Amniotic epithelial cell (primary cell): ENCODE data around the gene IGFBP2.
"Not testable (repeated sequence)": the region's sequence is repeated elsewhere in the genome, so short reads cannot be mapped to it uniquely, and the experiment has no call there.

ENCODE experiments used
- DNase-seq: peaks from one replicate; pipeline ENCODE4 v3.0.0-alpha.2; 2010; ENCODE audit warnings: low read depth

Gene IGFBP2

DNA sequence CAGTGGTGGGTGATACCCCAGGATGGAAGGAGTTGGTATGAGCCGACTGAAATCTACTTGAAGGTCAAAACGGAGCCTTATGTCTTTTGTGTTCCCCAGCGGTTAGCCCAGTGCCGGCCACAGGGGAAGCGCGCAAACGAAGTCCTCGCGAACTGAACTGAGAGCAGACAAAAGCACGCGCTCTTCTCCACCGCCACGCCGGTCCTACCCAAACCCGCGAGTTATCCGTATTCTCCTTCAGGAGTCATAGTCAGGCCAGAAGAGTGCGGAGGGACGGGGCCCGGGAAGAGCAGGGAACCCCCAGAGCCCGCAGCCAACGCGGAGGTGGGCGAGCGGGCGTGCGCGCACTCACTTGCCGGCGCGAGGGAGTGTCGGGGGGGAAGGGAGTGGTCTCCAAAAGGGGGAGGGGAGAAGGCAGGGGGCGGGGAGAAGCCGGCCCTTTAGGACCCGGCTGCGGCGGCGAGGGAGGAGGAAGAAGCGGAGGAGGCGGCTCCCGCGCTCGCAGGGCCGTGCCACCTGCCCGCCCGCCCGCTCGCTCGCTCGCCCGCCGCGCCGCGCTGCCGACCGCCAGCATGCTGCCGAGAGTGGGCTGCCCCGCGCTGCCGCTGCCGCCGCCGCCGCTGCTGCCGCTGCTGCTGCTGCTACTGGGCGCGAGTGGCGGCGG, at the start of gene IGFBP2:
IGFBP2 (plus strand) TSS at position 469 of the 664 bp plus-strand sequence; CDS start at position 573, 104 bp downstream.
- peak; percentile 51 for DNase-seq

- DNase-seq, result no peak
These were observed 49.6 kb upstream of the IGFBP2 start for GRCh38 chr2:216583606-216584005.

DNA sequence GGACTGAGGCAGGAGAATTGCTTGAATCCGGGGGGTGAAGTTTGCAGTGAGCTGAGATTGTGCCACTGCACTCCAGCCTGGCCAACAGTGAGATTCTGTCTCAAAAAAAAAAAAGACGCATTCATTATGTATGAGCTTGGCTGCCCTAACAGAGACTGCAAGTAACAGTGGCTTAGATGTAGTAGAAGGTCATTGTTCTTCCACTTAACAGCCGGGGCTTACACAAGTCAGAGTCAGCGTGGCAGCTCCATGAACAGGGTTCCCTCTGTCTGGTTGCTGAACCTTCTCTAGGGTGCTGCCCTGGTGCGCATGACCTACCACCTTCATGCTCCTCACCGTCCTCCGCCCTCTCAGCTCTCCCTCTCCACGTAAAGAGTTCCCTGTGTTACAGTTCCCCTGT, 49.1 kb upstream of the IGFBP2 start:
- DNase-seq, result no peak

- no peak for DNase-seq
These were observed 47.8 kb upstream of the IGFBP2 start for GRCh38 chr2:216585441-216585840.

DNA sequence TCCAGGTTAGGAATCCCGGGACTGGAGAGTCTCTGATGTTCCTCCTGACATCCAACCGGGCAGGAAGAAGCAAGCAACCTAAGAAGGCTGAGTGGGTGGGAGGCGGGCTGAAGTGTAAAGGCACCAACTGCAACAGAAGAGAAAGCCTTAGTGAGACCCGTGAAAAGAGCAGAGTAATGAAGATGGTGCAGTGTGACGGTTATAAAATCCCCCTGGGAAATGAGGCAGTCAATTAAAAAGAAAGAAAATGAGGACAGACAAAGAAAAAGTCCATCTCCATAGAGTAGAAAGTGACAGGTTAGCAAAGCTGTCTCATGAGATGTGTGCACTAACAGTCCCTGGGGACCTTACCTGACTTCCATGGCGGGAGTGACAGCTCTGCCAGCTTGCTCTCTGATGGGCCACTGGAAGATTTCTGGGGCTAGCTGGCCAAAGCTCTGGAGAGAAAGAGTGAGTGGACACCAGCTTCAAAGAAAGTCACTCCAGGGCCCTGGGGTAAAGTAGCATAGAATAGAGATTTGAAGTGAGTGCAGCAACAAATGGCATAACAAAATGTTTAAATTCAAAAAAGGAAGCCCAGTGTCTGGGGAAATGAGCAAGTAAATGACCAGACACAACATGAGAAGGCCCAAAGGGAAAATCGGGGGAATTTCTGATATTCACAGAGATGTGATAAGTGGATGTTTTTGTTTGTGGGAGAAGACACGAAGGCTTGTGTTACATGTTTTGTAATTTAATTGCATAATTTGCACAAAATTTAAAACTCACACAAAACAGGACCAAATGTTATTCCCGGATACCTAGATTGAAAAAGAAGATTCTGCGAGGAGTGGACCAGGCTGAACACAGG, 44.1 kb upstream of the IGFBP2 start:
- DNase-seq, result no peak

GRCh38 chr2:216589791-216590190, 43.4 kb upstream of the IGFBP2 start:
- peak; percentile 10 for DNase-seq

GRCh38 chr2:216590780-216591179, 42.4 kb upstream of the IGFBP2 start:
- DNase-seq, result peak; percentile 41

- DNase-seq, result no peak
These were observed 41.7 kb upstream of the IGFBP2 start for GRCh38 chr2:216591480-216591879.

DNA sequence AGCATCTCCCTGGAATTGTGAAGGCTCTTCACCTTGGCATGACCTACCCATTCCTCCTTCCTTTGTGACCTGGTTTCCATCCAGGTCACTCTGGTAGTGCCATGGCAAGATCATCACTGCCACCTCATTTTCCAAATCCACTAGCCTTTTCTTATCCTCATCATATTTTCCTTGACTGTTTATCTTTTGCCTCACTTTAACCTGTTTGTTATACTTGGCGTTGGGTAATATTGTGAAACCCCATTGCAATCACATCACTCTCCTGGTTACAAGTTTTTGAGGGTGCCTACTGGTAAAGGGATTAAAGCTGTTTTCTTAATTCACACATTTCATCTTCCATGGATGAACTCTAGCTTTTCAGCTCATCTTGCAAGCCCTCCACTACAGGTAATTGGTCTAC, 39.1 kb upstream of the IGFBP2 start:
- peak; percentile 43 for DNase-seq

DNA sequence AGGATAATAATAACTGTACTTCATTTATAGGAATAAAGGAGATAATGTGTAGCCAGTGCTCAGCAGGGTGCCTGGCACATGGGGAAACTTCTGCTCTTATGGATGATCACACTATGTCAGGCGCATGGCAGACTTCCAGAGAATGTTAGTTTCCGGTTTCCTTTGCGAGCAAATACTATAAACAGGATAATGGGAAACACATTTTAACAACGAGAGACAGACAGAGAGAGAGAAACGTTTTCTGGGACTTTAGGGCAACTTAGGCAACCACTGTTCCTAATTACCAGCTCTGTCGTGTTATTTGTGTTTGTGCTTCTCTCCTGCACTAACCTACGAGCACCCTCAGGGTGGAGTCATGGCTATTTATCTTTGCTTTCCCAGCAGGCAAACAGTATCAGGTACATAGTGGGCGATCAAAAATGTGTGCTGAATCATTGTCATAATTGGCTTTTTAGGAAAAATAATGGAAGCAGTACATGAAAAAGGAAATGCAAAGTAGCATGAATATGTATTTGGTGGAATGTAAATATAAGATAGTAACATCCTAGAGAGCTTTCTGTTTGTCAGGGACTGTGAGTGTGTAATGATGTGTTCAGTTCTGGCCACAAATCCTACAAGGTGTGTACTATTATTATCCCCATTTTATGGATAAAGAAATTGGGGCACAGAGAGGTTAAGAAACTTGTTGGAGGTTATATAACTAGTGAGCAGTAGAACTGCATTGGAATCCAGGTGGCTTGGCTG, 36.8 kb upstream of the IGFBP2 start:
- peak; percentile 66 for DNase-seq

DNA sequence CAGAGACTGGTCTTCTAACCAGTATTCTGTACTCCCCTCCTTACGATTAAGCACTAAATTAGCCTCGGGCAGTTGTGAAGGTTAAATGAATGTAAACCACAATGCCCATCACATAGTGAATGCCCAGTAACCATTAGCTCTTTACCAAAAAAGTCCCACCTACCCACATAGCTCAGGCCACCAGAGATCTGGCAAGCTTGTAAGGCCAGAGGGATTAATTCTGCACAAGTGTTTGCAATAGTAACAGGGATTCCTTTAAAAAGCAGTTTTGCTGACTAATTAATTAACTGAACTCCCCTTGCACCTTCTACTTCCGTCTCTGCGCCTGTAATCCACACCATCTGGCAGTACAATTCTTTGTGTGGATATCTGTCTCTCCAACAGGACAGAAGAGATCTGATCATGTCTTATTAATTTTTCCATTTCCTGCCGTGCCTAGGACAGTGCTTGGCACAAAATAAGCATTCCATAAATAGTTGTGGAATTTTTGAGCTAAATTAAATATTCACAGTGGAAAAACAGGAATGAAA, 36.2 kb upstream of the IGFBP2 start:
- DNase-seq, result no peak

- not testable (repeated sequence) for DNase-seq
These were observed 35.4 kb upstream of the IGFBP2 start for GRCh38 chr2:216597825-216598224.

GRCh38 chr2:216601632-216602409, 31.4 kb upstream of the IGFBP2 start:
- no peak for DNase-seq

GRCh38 chr2:216603010-216603883, 30.0 kb upstream of the IGFBP2 start:
- DNase-seq, result peak; percentile 14

- peak; percentile 23 for DNase-seq
These were observed 29.4 kb upstream of the IGFBP2 start for GRCh38 chr2:216603884-216604245.

DNA sequence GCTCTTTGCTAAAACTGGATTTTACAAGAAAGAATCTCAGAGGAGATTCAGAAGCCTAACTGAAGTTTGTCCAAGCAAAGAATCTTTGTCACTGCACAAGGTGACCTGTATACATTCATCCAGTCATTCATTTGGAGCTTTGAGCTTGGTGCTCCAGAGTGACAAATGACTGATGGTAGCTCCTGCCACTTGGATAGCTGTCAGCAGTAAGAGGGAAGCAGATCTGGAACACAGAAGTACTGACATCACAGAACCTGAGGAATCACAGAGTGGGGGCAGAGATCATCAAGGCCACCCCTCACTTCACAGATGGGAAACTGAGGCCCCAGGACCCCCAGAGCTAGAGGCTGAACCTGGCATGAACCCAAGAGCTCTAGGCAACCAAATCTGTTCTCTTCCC, 28.8 kb upstream of the IGFBP2 start:
- no peak for DNase-seq

GRCh38 chr2:216606551-216607276, 26.5 kb upstream of the IGFBP2 start:
- DNase-seq, result no peak

- DNase-seq, result no peak
These were observed 26.0 kb upstream of the IGFBP2 start for GRCh38 chr2:216607277-216607560.

DNA sequence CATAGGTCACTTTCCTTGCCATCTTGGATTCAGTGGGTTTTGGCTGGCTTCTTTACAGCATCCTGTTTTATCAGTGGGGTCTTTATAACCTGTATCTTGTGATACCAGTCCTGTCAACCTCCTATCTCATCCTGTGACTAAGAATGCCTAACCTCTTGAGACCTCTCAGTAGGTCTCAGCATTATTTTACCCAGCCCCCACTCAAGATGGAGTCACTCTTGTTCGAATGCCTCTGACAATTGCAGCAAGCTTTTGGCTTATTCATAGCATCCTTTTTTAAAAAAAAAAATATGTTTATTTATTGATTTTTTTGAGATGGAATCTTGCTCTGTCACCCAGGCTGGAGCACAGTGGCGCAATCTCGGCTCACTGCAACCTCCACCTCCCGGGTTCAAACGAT, 24.7 kb upstream of the IGFBP2 start:
- DNase-seq, result no peak
